H1 (cell line): ENCODE results near the gene AGBL5. TPM values are rescaled to one million over a fixed set of nuclear protein-coding genes. Genes with fewer than 3 reads are reported as not detected.

Experiments
- CTCF ChIA-PET: fragments of 300-600 bp; sonication (Branson Sonifier 250); formaldehyde crosslinking; loops from one replicate; lab custom pipeline; 2021; ENCODE audit not compliant: partially characterized antibody; lab: Charles Lee
- POLR2A ChIA-PET: fragments of 300-600 bp; sonication (Branson Sonifier 250); formaldehyde crosslinking; loops from one replicate; lab custom pipeline; 2021; ENCODE audit warnings: inconsistent platforms; ENCODE audit not compliant: partially characterized antibody; lab: Charles Lee
- DNase-seq, 2 experiments: peaks; one replicate each; pipeline versions ENCODE4 v3.0.0 to v3.0.0-alpha.2; 2010 to 2022; ENCODE audit warnings: low spot score in 2 of 2, low read depth in 1 of 2, mixed read lengths in 1 of 2
- FAIRE-seq: peaks from 2 replicates; lab custom pipeline; 2011; peaks lifted over from hg19 to GRCh38; lab: Jason Lieb, UNC
- H2AFZ ChIP-seq: 2 replicates; pipeline ENCODE4 v1.8.1; 2012; ENCODE audit warnings: low read length, inconsistent platforms
- H2AK5ac ChIP-seq: 2 replicates; pipeline ENCODE4 v1.6.1; 2013; ENCODE audit warnings: low read depth, low read length
- H2BK120ac ChIP-seq: replicated peaks from 2 replicates; pipeline ENCODE3; 2013; ENCODE audit warnings: low read depth, low read length, inconsistent platforms
- H2BK12ac ChIP-seq: 2 replicates; pipeline ENCODE4 v1.6.1; 2013; ENCODE audit warnings: low read depth, low read length
- H2BK15ac ChIP-seq: 2 replicates; pipeline ENCODE4 v1.6.1; 2013; ENCODE audit warnings: low read length
- H2BK20ac ChIP-seq: 2 replicates; pipeline ENCODE4 v1.6.1; 2013; ENCODE audit warnings: low read length
- H2BK5ac ChIP-seq: 2 replicates; pipeline ENCODE4 v1.6.1; 2013; ENCODE audit warnings: low read depth, low read length
- H3K14ac ChIP-seq: 2 replicates; pipeline ENCODE4 v1.6.1; 2013; ENCODE audit warnings: inconsistent platforms; ENCODE audit not compliant: insufficient read length
- H3K18ac ChIP-seq: 2 replicates; pipeline ENCODE4 v1.6.1; 2013; ENCODE audit warnings: low read length; ENCODE audit errors: extremely low read depth
- H3K23ac ChIP-seq: 2 replicates; pipeline ENCODE4 v1.6.1; 2013; ENCODE audit warnings: inconsistent platforms; ENCODE audit not compliant: insufficient read length
- H3K23me2 ChIP-seq: 2 replicates; pipeline ENCODE4 v1.6.1; 2013; ENCODE audit warnings: low read depth, low read length
- H3K27ac ChIP-seq: 2 replicates; pipeline ENCODE4 v1.6.1; 2011; ENCODE audit warnings: low read depth, low read length, inconsistent platforms
- H3K27me3 ChIP-seq, 4 experiments: replicated peaks in 1 of 4; 1 replicate in 1 of 4; 2 replicates in 3 of 4; pipeline versions ENCODE4 v1.6.1 to v1.8.1; 2011 to 2013; ENCODE audit warnings: low read length in 3 of 4, mild to moderate bottlenecking in 3 of 4, inconsistent platforms in 2 of 4, mixed read lengths in 2 of 4, moderate library complexity in 1 of 4; ENCODE audit not compliant: control insufficient read depth in 3 of 4, insufficient read depth in 3 of 4; ENCODE audit errors: extremely low read depth in 1 of 4
- H3K36me3 ChIP-seq, 4 experiments: 2 replicates each; pipeline versions ENCODE4 v1.6.1 to v1.8.1; 2011 to 2013; ENCODE audit warnings: mild to moderate bottlenecking in 4 of 4, low read length in 3 of 4, moderate library complexity in 2 of 4, control low read depth in 1 of 4, inconsistent platforms in 1 of 4; ENCODE audit not compliant: insufficient read depth in 4 of 4, control insufficient read depth in 2 of 4
- H3K4ac ChIP-seq: replicated peaks from 2 replicates; pipeline ENCODE3; 2013; ENCODE audit warnings: low read length, low read depth, mixed read lengths, inconsistent platforms; ENCODE audit not compliant: insufficient read length
- H3K4me1 ChIP-seq, 4 experiments: replicated peaks in 1 of 4; 1 replicate in 1 of 4; 2 replicates in 3 of 4; pipeline versions ENCODE4 v1.6.1 to v1.8.1; 2011 to 2013; ENCODE audit warnings: low read length in 3 of 4, inconsistent platforms in 2 of 4, mixed read lengths in 1 of 4; ENCODE audit not compliant: insufficient read depth in 4 of 4, control insufficient read depth in 3 of 4
- H3K4me2 ChIP-seq, 2 experiments: 2 replicates each; pipeline versions ENCODE4 v1.6.1 to v1.8.1; 2011 to 2013; ENCODE audit warnings: low read depth in 2 of 2, low read length in 2 of 2, control low read depth in 1 of 2, inconsistent platforms in 1 of 2, mild to moderate bottlenecking in 1 of 2; ENCODE audit not compliant: insufficient read depth in 1 of 2
- H3K4me3 ChIP-seq, 4 experiments: fragments of 200-600, 300-600 bp in 1 of 4; sonication (generic), shearing (Covaris generic), sonication (Bioruptor Twin) in 1 of 4; 2 replicates each; pipeline versions ENCODE4 v1.5.1 to v1.8.1; 2011 to 2016; ENCODE audit warnings: low read length in 4 of 4, low read depth in 3 of 4, control low read depth in 2 of 4, inconsistent platforms in 2 of 4, mild to moderate bottlenecking in 2 of 4, mixed read lengths in 1 of 4, moderate library complexity in 1 of 4; ENCODE audit not compliant: insufficient read depth in 2 of 4; ENCODE audit errors: extremely low read depth in 1 of 4
- H3K56ac ChIP-seq: replicated peaks from 2 replicates; pipeline ENCODE3; 2013; ENCODE audit warnings: low read depth, mild to moderate bottlenecking, mixed read lengths, low read length, inconsistent platforms; ENCODE audit not compliant: insufficient read length
- H3K79me1 ChIP-seq: 2 replicates; pipeline ENCODE4 v1.6.1; 2013; ENCODE audit warnings: low read depth, low read length, control low read depth
- H3K79me2 ChIP-seq, 2 experiments: 2 replicates each; pipeline versions ENCODE4 v1.6.1 to v1.8.1; 2012 to 2013; ENCODE audit warnings: low read length in 2 of 2, mild to moderate bottlenecking in 2 of 2, inconsistent platforms in 1 of 2; ENCODE audit not compliant: insufficient read depth in 2 of 2, control insufficient read depth in 1 of 2
- H3K9ac ChIP-seq, 4 experiments: replicated peaks in 1 of 4; 1 replicate in 1 of 4; 2 replicates in 3 of 4; pipeline versions ENCODE4 v1.6.1 to v1.8.1; 2011 to 2013; ENCODE audit warnings: low read depth in 3 of 4, low read length in 3 of 4, control low read depth in 2 of 4, mild to moderate bottlenecking in 2 of 4, moderate library complexity in 2 of 4, inconsistent platforms in 1 of 4; ENCODE audit errors: extremely low read depth in 1 of 4
- H3K9me3 ChIP-seq, 2 experiments: 2 replicates each; pipeline versions ENCODE4 v1.6.1 to v1.8.1; 2012 to 2013; ENCODE audit warnings: mild to moderate bottlenecking in 2 of 2, moderate library complexity in 2 of 2, control low read depth in 1 of 2, inconsistent platforms in 1 of 2, low read depth in 1 of 2, low read length in 1 of 2, mixed read lengths in 1 of 2; ENCODE audit not compliant: insufficient read depth in 2 of 2
- H4K20me1 ChIP-seq, 2 experiments: replicated peaks in 1 of 2; 2 replicates each; pipeline versions ENCODE3 to v1.8.1; 2011 to 2013; ENCODE audit warnings: inconsistent platforms in 2 of 2, low read length in 2 of 2, mild to moderate bottlenecking in 1 of 2; ENCODE audit not compliant: insufficient read depth in 2 of 2, control insufficient read depth in 1 of 2
- H4K5ac ChIP-seq: 2 replicates; pipeline ENCODE4 v1.6.1; 2013; ENCODE audit warnings: low read length, low read depth, mixed read lengths, inconsistent platforms; ENCODE audit not compliant: insufficient read length
- H4K8ac ChIP-seq: 2 replicates; pipeline ENCODE4 v1.8.0; 2013; ENCODE audit warnings: mild to moderate bottlenecking, moderate library complexity, low read length, inconsistent platforms; ENCODE audit not compliant: insufficient read depth; ENCODE audit errors: extremely low read depth
- H4K91ac ChIP-seq: replicated peaks from 2 replicates; pipeline ENCODE3; 2013; ENCODE audit warnings: low read length, mixed read lengths, inconsistent platforms; ENCODE audit not compliant: insufficient read length
- ASH2L ChIP-seq: fragments of 200-600, 300-600 bp; sonication (generic); IDR thresholded peaks from one replicate; pipeline ENCODE4 v1.7.1; 2017; ENCODE audit warnings: low read length
- GABPA ChIP-seq: IDR thresholded peaks from 2 replicates; pipeline ENCODE4 v1.6.1; 2011; ENCODE audit warnings: mild to moderate bottlenecking, low read length, moderate library complexity, borderline replicate concordance; ENCODE audit not compliant: insufficient read depth
- KDM1A ChIP-seq: fragments of 200-600, 300-600 bp; sonication (generic); IDR thresholded peaks from 2 replicates; pipeline ENCODE4 v1.7.1; 2016; ENCODE audit warnings: mild to moderate bottlenecking, low read length, borderline replicate concordance
- RFX5 ChIP-seq: IDR thresholded peaks from 2 replicates; pipeline ENCODE4 v1.6.1; 2011; ENCODE audit warnings: low read depth, low read length, improper control_type of control experiment, borderline replicate concordance
- SIX5 ChIP-seq: IDR thresholded peaks from 2 replicates; pipeline ENCODE4 v1.6.1; 2011; ENCODE audit warnings: mild to moderate bottlenecking, low read depth, low read length
- SRF ChIP-seq: IDR thresholded peaks from 2 replicates; pipeline ENCODE4 v1.6.1; 2011; ENCODE audit warnings: mild to moderate bottlenecking, low read depth, low read length, moderate library complexity
- WGBS, 2 experiments: shearing (Covaris generic) in 1 of 2; methylation state at CpG; one replicate each; pipeline versions ENCODE4 v1.1.6 to v1.1.7; 2013 to 2015; ENCODE audit warnings: low lambda C conversion rate in 2 of 2, mixed read lengths in 2 of 2, inconsistent platforms in 1 of 2, low coverage in 1 of 2, missing lambda C conversion rate in 1 of 2; ENCODE audit not compliant: insufficient replicate concordance in 2 of 2, insufficient coverage in 1 of 2, insufficient read length in 1 of 2; ENCODE audit errors: extremely low coverage in 1 of 2, missing lambda C conversion rate in 1 of 2; 5-methylcytosine and 5-hydroxymethylcytosine counted together
- polyA plus RNA-seq, 7 experiments: library from polyadenylated mRNA; depleted of rRNA in 3 of 7; stranded (reverse) in 5 of 7; unstranded in 2 of 7; fragments of >200 nt in 5 of 7; fragments of 200-250 nt in 2 of 7; gene quantifications; 1 replicate in 5 of 7; 2 replicates in 1 of 7; 4 replicates in 1 of 7; pipeline versions ENCODE4 v1.2.1 to v1.2.3, GENCODE V29; 2011 to 2013; ENCODE audit warnings: missing spikeins in 2 of 7, mixed read lengths in 2 of 7
- total RNA-seq: library from RNA; stranded (reverse); fragmentation: NEBNext Ultra II Directional; extraction: Animal tissue kit (Norgen Biotek cat#: 25700); gene quantifications from 2 replicates; pipeline ENCODE4 v1.2.1, GENCODE V29; 2021

AGBL5 gene
- total and polyA plus RNA-seq, 2 of the 8 experiments (the other 6 are each of a cell fraction or from before 2014, with no cell fraction given) = 45.4 to 62.0 TPM

DNA sequence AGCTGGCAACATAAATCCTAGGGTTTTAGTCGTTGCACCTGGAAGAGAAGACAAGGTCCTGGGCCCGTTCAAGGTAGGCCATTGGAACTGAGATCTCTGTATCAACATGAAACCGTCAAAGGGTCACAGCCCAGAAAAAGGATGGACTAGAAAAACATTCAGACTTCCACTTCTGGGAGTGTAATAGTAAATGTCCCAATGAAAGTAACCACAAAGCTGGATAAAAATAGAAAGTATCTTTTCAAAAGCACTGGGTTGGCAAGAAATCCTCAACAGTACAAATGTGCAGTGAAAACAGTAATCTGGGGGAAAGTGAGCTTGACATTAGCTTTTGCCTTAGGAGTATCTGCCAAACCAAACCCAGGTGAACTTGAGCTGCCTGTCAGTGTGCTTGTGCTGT lies 54.5 kb downstream of the AGBL5 start:
- no peak overlapping the region for H2BK20ac ChIP-seq
- H3K9me3 ChIP-seq = no peaks in the 10 kb centered on the region
- H3K14ac ChIP-seq = no peak overlapping the region
- no peak overlapping the region for H2BK12ac ChIP-seq
- H3K79me1 ChIP-seq = no peaks in the 10 kb centered on the region
- H3K4me1 ChIP-seq = no peaks in the 10 kb centered on the region; a peak in 1 of 7 replicates
- no peaks in the 10 kb centered on the region for H3K79me2 ChIP-seq
- FAIRE-seq = no peak
- ChIA-PET CTCF (interaction anchor here (0.6 to 12.7 kb wide), 11 partner anchors 5 to 176 kb away, joined by 3 to 120 read pairs (median 4); partner anchors contain the start of genes PREB and TRIM54), POLR2A (interaction anchor here (0.6 to 1.4 kb wide), 3 partner anchors 19 to 26 kb away, joined by 3 to 5 read pairs (median 3); partner anchors contain the start of gene KHK)
- no peak overlapping the region for H2BK120ac ChIP-seq
- no peaks in the 10 kb centered on the region for H4K20me1 ChIP-seq
- no peak overlapping the region for H4K91ac ChIP-seq
- H3K4me2 ChIP-seq = no peak overlapping the region
- no peak overlapping the region for H2BK5ac ChIP-seq
- no peak overlapping the region for H3K27ac ChIP-seq
- TF ChIP-seq ASH2L (no peak), SIX5 (no peak), KDM1A (no peak), GABPA (no peak), SRF (no peak), RFX5 (no peak)
- H3K18ac ChIP-seq = no peak overlapping the region
- H3K23me2 ChIP-seq = no peaks in the 10 kb centered on the region
- no peak for DNase-seq
- no peak overlapping the region for H3K9ac ChIP-seq
- no peak overlapping the region for H2BK15ac ChIP-seq
- 74% methylated on average over 3 of the region's 3 CpGs; no CpG with 5 or more reads in 1 of the 2 experiments for WGBS, 2 experiments
- H3K27me3 ChIP-seq = no peaks in the 10 kb centered on the region; a peak in 1 of 7 replicates
- H4K5ac ChIP-seq = no peak overlapping the region
- no peak overlapping the region for H4K8ac ChIP-seq
- no peak overlapping the region for H2AK5ac ChIP-seq
- no peak overlapping the region for H2AFZ ChIP-seq
- H3K4me3 ChIP-seq = no peak overlapping the region
- no peaks in the 10 kb centered on the region for H3K36me3 ChIP-seq
- no peak overlapping the region for H3K23ac ChIP-seq
- H3K56ac ChIP-seq = no peak overlapping the region
- H3K4ac ChIP-seq = no peak overlapping the region
